Right atrium auricular region (tissue), 2 donors: Measurements from ENCODE around the gene TBC1D2. TPM values are rescaled to one million over a fixed set of nuclear protein-coding genes. Genes with fewer than 3 reads are reported as not detected.

Source experiments
- DNase-seq: peaks from one replicate; pipeline ENCODE4 v3.0.0-alpha.2; 2019; ENCODE audit warnings: low spot score
- H3K27ac ChIP-seq, 2 donors: fragments of 200-600 bp; sonication (generic); 1 replicate in 1 of 2; 2 replicates in 1 of 2; pipeline ENCODE4 v1.5.1; 2016 to 2019
- H3K27me3 ChIP-seq, 2 donors: fragments of 200-600 bp; sonication (generic); one replicate each; pipeline versions ENCODE4 v1.5.1 to v1.6.0; 2017 to 2019
- H3K36me3 ChIP-seq: fragments of 200-600 bp; sonication (generic); one replicate; pipeline ENCODE4 v1.5.1; 2016
- H3K4me1 ChIP-seq, 2 donors: fragments of 200-600 bp; sonication (generic); one replicate each; pipeline versions ENCODE4 v1.5.1 to v1.6.0; 2017 to 2019
- H3K4me3 ChIP-seq, 2 donors: fragments of 200-600 bp; sonication (generic); 1 replicate in 1 of 2; 2 replicates in 1 of 2; pipeline ENCODE4 v1.5.1; 2017 to 2019; ENCODE audit warnings: mild to moderate bottlenecking in 1 of 2, moderate library complexity in 1 of 2
- H3K9me3 ChIP-seq, 2 donors: fragments of 200-600 bp; sonication (generic); one replicate each; pipeline ENCODE4 v1.5.1; 2019
- CTCF ChIP-seq, 2 donors: fragments of 200-600 bp; sonication (generic); IDR thresholded peaks; one replicate each; pipeline ENCODE4 v1.5.1; 2019; ENCODE audit warnings: antibody characterized with exemption in 2 of 2
- total RNA-seq, 2 donors: library from RNA; depleted of rRNA; stranded (reverse); fragments of >200 nt; gene quantifications; one replicate each; pipeline ENCODE4 v1.1.0, GENCODE V29; 2016

TBC1D2 gene
- total RNA-seq, 2 donors from 2014 or later: 2.6 to 4.6 TPM

DNA sequence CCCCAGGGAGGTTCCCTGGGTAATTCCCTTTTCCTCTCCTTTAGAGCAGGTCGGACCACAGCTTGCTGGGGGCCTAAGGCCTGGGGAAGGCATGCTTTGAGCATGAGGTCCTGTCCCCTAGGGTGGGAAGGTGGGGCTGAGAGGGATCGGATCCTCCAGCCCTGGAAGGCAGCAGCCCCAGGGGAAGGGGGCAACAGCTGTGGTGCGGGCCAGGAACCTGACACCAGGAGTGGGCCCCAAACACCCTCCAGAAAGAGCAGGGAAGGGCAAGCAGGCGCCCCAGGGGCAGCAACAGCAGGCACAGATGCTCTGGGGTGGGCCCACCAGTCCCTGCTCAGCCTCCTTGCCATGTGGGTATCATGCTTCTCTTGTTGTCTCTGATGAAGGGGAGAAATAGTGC, 59.8 kb downstream of the TBC1D2 start:
- no peak for TF ChIP-seq CTCF (IDR thresholded peaks at IDR 0.05)

DNA sequence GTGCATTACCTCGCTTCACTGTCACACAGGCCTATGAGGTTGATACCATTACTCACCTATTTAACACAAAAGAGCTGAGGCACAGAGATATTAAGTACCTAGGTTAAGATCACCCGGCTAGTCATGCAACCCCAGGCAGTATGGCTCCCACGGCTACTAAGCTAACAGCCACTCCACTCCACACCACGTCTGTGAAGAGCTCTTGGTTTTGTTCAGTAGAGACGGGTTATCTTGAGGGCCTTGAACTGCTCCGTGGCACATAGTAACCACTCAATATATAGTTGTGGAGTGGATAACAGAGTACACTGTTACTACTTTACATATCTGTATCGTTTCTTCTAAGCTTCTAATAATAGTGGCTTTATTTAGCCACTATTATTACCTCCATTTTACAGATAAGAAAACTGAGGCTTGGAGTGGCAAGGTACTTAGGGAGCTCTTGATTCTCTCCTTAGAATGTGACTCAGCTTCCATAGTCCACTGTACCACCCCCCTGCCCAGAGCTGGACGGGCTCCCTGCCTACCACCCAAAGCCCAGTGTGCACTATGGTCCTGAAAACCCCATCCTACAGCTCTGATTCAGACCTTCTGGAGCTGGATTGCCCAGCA, 62.0 kb downstream of the TBC1D2 start:
- Histone ChIP-seq H3K36me3 (no peaks in the 10 kb centered on the region), H3K4me1 (peaks cover 0 to 13% of the 10 kb centered on the region in 2 donors), H3K9me3 (no peaks in the 10 kb centered on the region), H3K27me3 (no peaks in the 10 kb centered on the region), H3K27ac (peak overlapping the region in 1 of 2 donors; percentile 69), H3K4me3 (peak overlapping the region; percentile 53 to 60)
- no peak for TF ChIP-seq CTCF (IDR thresholded peaks at IDR 0.05)
- no peak for DNase-seq

More for the DNA sequence above, 59.8 kb downstream of the TBC1D2 start:
- H3K36me3 ChIP-seq: no peaks in the 10 kb centered on the region
- H3K27me3 ChIP-seq: no peaks in the 10 kb centered on the region
- no peak overlapping the region for H3K4me3 ChIP-seq
- H3K9me3 ChIP-seq: no peaks in the 10 kb centered on the region
- no peak overlapping the region for H3K27ac ChIP-seq
- peaks cover 0 to 13% of the 10 kb centered on the region in 2 donors for H3K4me1 ChIP-seq
- DNase-seq: no peak

- peaks cover 0 to 13% of the 10 kb centered on the region in 2 donors for H3K4me1 ChIP-seq
- no peaks in the 10 kb centered on the region for H3K27me3 ChIP-seq
- no peak for DNase-seq
- peak in 1 of 2 donors; percentile 47 for TF ChIP-seq CTCF (IDR thresholded peaks at IDR 0.05)
- peak within 1 kb of the TSS; percentile 52 to 69 for H3K27ac ChIP-seq
- no peaks in the 10 kb centered on the region for H3K36me3 ChIP-seq
- peak within 1 kb of the TSS; percentile 53 to 60 for H3K4me3 ChIP-seq
- H3K9me3 ChIP-seq: no peaks in the 10 kb centered on the region
Observed at GRCh38 chr9:98192503-98193335, 62.7 kb downstream of the TBC1D2 start, which contains the start of gene CORO2A. Gene CORO2A (minus strand): TSS chr9:98192637. CDS start chr9:98157660, 34,977 bp downstream.

DNA sequence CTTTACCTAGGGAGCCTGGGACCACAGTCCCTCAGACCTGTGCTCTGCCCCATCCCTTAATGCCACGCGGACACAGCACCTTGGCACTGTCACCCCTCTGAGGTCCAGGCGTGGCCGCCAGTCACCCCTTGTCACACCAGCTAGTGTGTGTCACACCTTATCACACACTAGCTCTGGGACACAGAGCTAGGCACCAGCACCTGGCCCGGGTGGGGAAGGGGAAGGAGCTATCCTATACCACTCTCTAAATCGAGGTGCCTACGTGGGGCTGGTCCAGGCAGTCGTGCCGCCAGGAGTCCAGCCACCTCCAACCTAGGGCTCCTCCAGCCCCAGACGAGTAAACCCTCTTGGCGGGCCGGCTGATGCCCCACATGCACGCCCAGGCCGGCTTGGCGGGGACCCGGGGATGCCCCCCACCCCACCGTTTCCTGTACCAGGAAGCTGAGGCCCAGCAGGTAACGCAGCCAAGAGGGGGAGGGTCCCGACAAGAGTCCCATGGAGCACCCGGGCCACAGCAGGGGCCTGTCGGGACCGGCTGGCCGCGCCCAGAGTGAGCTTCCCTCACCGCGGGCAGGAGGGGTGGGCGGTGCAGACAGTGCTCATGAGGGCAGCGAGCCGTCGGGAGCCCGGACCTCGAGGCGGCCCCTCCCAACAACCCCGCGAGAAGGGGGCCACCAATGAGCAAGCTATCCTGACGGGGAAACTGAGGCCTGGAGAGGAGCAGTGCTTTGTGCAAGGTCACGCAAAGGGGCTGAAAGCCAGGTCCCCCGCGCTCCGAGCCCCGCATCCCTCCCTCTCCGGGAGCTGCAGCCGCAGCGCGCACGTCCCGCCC, 63.6 kb downstream of the TBC1D2 start:
- TF ChIP-seq CTCF (IDR thresholded peaks at IDR 0.05): no peak
- H3K4me3 ChIP-seq: peak overlapping the region; percentile 53 to 60
- DNase-seq: no peak
- H3K4me1 ChIP-seq: peaks cover 0 to 13% of the 10 kb centered on the region in 2 donors
- no peaks in the 10 kb centered on the region for H3K36me3 ChIP-seq
- no peaks in the 10 kb centered on the region for H3K27me3 ChIP-seq
- no peaks in the 10 kb centered on the region for H3K9me3 ChIP-seq
- H3K27ac ChIP-seq: no peak overlapping the region

- H3K27ac ChIP-seq: no peak overlapping the region
- H3K36me3 ChIP-seq: no peaks in the 10 kb centered on the region
- no peak overlapping the region for H3K4me3 ChIP-seq
- H3K9me3 ChIP-seq: no peaks in the 10 kb centered on the region
- peaks cover 0 to 13% of the 10 kb centered on the region in 2 donors for H3K4me1 ChIP-seq
- no peaks in the 10 kb centered on the region for H3K27me3 ChIP-seq
- no peak for DNase-seq
- TF ChIP-seq CTCF (IDR thresholded peaks at IDR 0.05): no peak
Observed at GRCh38 chr9:98191181-98191608, 64.3 kb downstream of the TBC1D2 start.
